Heart right ventricle (tissue), 16 donors: Measurements from ENCODE around the gene ST8SIA6. TPM values are rescaled to one million over a fixed set of nuclear protein-coding genes. Genes with fewer than 3 reads are reported as not detected.

Source experiments
- ATAC-seq, 8 donors: fragments of 200-7000 bp; cut with Tn5 transposase; one replicate each; pipeline ENCODE4 v1.9.1; 2020; ENCODE audit warnings: mild to moderate bottlenecking in 8 of 8, moderate library complexity in 8 of 8, moderate number of reproducible peaks in 1 of 8
- DNase-seq, 2 donors: peaks; one replicate each; pipeline ENCODE4 v3.0.0-alpha.2; 2020
- H3K27ac ChIP-seq, 10 donors: fragments of 200-600 bp; sonication (generic) in 2 of 10; one replicate each; pipeline versions ENCODE4 v1.5.0 to v1.8.0; 2020 to 2022; ENCODE audit warnings: mild to moderate bottlenecking in 3 of 10
- H3K27me3 ChIP-seq, 7 donors: fragments of 200-600 bp; one replicate each; pipeline ENCODE4 v1.8.0; 2021 to 2022; ENCODE audit warnings: mild to moderate bottlenecking in 2 of 7
- H3K36me3 ChIP-seq, 9 donors: fragments of 200-600 bp; sonication (generic) in 1 of 9; one replicate each; pipeline versions ENCODE4 v1.5.0 to v1.8.0; 2020 to 2022; ENCODE audit warnings: mild to moderate bottlenecking in 2 of 9
- H3K4me1 ChIP-seq, 9 donors: fragments of 200-600 bp; sonication (generic) in 1 of 9; one replicate each; pipeline versions ENCODE4 v1.5.0 to v1.8.0; 2020 to 2022; ENCODE audit warnings: mild to moderate bottlenecking in 4 of 9
- H3K4me3 ChIP-seq, 10 donors: fragments of 200-600 bp; sonication (generic) in 2 of 10; one replicate each; pipeline versions ENCODE4 v1.5.0 to v1.8.0; 2020 to 2022; ENCODE audit warnings: mild to moderate bottlenecking in 7 of 10, moderate library complexity in 2 of 10
- H3K9me3 ChIP-seq, 11 donors: fragments of 200-600 bp in 10 of 11; sonication (generic) in 2 of 11; one replicate each; pipeline versions ENCODE4 v1.5.0 to v1.8.0; 2013 to 2022; ENCODE audit warnings: mild to moderate bottlenecking in 2 of 11, control low read depth in 1 of 11, moderate library complexity in 1 of 11
- WGBS, 2 donors: extraction: QIAGEN DNeasy Blood & Tissue Kit; methylation state at CpG; one replicate each; pipeline ENCODE4 v1.1.7; 2013; ENCODE audit warnings: inconsistent platforms in 1 of 2; 5-methylcytosine and 5-hydroxymethylcytosine counted together
- intact Hi-C, 10 donors: fragments of 100-400 bp; cut with DNase I; formaldehyde crosslinking; loops; one replicate each; pipeline versions ENCODE4 v1.11.1 to v1.14.2; 2022
- polyA plus RNA-seq, 2 donors: library from polyadenylated mRNA; stranded (reverse); fragments of 200-250 nt; gene quantifications; one replicate each; pipeline ENCODE4 v1.2.3, GENCODE V29; 2013
- total RNA-seq, 10 donors: library from RNA; stranded (reverse); fragmentation: NEBNext Ultra II Directional in 3 of 10; extraction: Animal tissue kit (Norgen Biotek cat#: 25700) in 3 of 10; gene quantifications; one replicate each; pipeline versions ENCODE4 v1.2.1 to v1.2.4, GENCODE V29; 2021 to 2023
- TF ChIP-seq, protein P1 (sequence below), 9 donors: fragments of 200-600 bp; sonication (generic) in 2 of 9; IDR thresholded peaks; one replicate each; pipeline versions ENCODE4 v1.5.0 to v1.8.0; 2021 to 2022; ENCODE audit warnings: antibody characterized with exemption in 9 of 9, mild to moderate bottlenecking in 5 of 9, moderate library complexity in 1 of 9
- donor health status: Arrhythmogenic right ventricular cardiomyopathy.
- donor health status: ischemic (EF 13 %, LVEDD 7.1; RV severe dilation, severe dysfunction).
- donor health status: healthy with polysubstance abuse.
- donor health status: DM: no; HTN: yes; CAD: no.
- donor health status: DM: no; HTN: no; CAD: no.
- donor health status: ischemic (EF 25% LVEDD 6.9; RV normal size, moderate dysfunction).
- donor health status: ischemic (EF 25% LVEDD 5.7; RV mildly dilated, moderate dysfunction).
- donor health status: healthy.
- donor health status: DM: yes; HTN: yes; CAD: no.
- donor health status: Ischemic cardiomyopathy.
- donor health status: ischemic (EF 35%, LVEDD 5.7; RV mildly dilated, moderate dysfunction).
- donor health status: nonischemic (EF 11% LVEDD 7.7; RV severe dilation, severe dysfunction).
- donor health status: DM: yes; HTN: yes; CAD: no.
- donor health status: PGD.
- donor health status: ischemic (EF 29% LVEDD 5.4; RV normal size, mild dysfunction).
- donor health status: nonischemic (EF 23%, LVEDD 6.1; RV moderate dilation, normal function).

The ST8SIA6 gene
- total and polyA plus RNA-seq, 12 donors: 1.8 to 12.8 (median 8.1) TPM

- peaks cover 0 to 12% (median 0%) of the 10 kb centered on the region in 7 donors for H3K27me3 ChIP-seq
- H3K36me3 ChIP-seq: no peaks in the 10 kb centered on the region
- no peaks in the 10 kb centered on the region for H3K9me3 ChIP-seq
- peaks cover 0 to 68% (median 22%) of the 10 kb centered on the region in 9 donors for H3K4me1 ChIP-seq
- no peak for ATAC-seq
- 75 to 78% methylated on average over 5 of the region's 5 CpGs for WGBS, 2 donors
- DNase-seq: no peak
- intact Hi-C loops: loop anchor here in 4 of 10 donors (5.0 to 10.0 kb wide), 4 partner anchors 82 to 1542 kb away; no protein-coding TSS in a partner anchor
- H3K27ac ChIP-seq: peak overlapping the region in 2 of 10 donors; percentile 21 to 32
- TF ChIP-seq, protein P1, sequence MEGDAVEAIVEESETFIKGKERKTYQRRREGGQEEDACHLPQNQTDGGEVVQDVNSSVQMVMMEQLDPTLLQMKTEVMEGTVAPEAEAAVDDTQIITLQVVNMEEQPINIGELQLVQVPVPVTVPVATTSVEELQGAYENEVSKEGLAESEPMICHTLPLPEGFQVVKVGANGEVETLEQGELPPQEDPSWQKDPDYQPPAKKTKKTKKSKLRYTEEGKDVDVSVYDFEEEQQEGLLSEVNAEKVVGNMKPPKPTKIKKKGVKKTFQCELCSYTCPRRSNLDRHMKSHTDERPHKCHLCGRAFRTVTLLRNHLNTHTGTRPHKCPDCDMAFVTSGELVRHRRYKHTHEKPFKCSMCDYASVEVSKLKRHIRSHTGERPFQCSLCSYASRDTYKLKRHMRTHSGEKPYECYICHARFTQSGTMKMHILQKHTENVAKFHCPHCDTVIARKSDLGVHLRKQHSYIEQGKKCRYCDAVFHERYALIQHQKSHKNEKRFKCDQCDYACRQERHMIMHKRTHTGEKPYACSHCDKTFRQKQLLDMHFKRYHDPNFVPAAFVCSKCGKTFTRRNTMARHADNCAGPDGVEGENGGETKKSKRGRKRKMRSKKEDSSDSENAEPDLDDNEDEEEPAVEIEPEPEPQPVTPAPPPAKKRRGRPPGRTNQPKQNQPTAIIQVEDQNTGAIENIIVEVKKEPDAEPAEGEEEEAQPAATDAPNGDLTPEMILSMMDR (IDR thresholded peaks at IDR 0.05): no peak
- H3K4me3 ChIP-seq: no peak overlapping the region
Measured at GRCh38 chr10:17426263-17426750, 28.1 kb downstream of the ST8SIA6 start.

GRCh38 chr10:17425584-17426262 is 28.7 kb downstream of the ST8SIA6 start:
- Histone ChIP-seq H3K9me3 (no peaks in the 10 kb centered on the region), H3K4me3 (no peak overlapping the region), H3K4me1 (peaks cover 0 to 62% (median 22%) of the 10 kb centered on the region in 9 donors), H3K27me3 (peaks cover 0 to 12% (median 0%) of the 10 kb centered on the region in 7 donors), H3K27ac (peak overlapping the region in 2 of 10 donors; percentile 21 to 32), H3K36me3 (no peaks in the 10 kb centered on the region)
- WGBS, 2 donors: 39 to 41% methylated on average over 6 of the region's 6 CpGs
- intact Hi-C loops: loop anchor here in 4 of 10 donors (5.0 to 10.0 kb wide), 4 partner anchors 81 to 1541 kb away; no protein-coding TSS in a partner anchor
- TF ChIP-seq, protein P1 (IDR thresholded peaks at IDR 0.05): no peak
- DNase-seq (peak in 1 of 2 donors; percentile 13), ATAC-seq (peak in 7 of 8 donors; percentile 14 to 76 (median 41))

DNA sequence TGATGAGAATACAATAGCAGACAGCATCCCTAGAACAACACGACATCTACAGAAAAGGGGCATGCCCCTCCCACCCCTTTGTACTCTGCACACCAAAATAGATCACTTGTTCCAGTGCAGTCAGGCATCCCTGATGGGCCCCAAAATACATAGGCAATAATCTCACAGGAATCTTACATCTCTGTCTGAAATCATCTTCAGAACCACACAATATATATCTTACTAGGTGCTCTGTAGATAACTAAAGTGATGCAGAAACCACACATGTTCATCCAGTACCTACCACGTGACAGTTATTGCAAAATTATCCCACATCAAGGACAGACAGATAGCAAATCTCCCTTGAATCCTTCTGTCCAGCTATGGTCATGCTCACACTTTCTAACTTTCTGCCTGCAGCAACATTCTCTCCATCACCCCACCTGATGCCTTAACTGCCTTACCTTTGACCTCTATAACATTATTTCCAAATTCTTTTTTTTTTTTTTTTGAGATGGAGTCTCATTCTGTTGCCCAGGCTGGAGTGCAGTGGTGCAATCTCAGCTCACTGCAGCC is 30.7 kb downstream of the ST8SIA6 start:
- TF ChIP-seq, protein P1 (IDR thresholded peaks at IDR 0.05): no peak
- H3K9me3 ChIP-seq: no peaks in the 10 kb centered on the region
- DNase-seq (no peak), ATAC-seq (no peak)
- intact Hi-C loops: loop anchor here in 4 of 10 donors (10.0 kb wide), 3 partner anchors 79 to 1539 kb away; no protein-coding TSS in a partner anchor
- WGBS, 2 donors: 47 to 57% methylated on average over 2 of the region's 2 CpGs
- H3K4me1 ChIP-seq: peaks cover 0 to 52% (median 16%) of the 10 kb centered on the region in 9 donors
- no peak overlapping the region for H3K4me3 ChIP-seq
- peaks cover 0 to 4% (median 0%) of the 10 kb centered on the region in 7 donors for H3K27me3 ChIP-seq
- no peak overlapping the region for H3K27ac ChIP-seq
- no peaks in the 10 kb centered on the region for H3K36me3 ChIP-seq

DNA sequence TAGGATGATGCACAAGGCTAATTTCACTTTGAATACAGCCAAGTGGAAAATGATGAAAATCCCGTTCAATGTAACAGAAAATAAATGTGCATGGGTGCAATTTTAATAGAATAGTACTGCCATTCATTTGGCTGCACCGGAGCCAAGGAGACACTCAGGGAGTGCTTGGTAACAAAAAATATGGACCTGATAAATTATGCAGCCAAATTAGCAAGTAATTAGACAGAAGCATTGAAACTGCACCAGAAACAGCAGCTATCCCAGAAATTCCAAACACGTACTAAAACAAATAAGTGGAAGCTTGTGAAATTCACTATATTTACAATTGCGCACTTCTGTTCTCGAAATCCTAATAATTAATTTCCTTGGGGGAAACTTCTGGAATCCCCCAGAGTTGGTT is 31.5 kb downstream of the ST8SIA6 start:
- H3K9me3 ChIP-seq: no peaks in the 10 kb centered on the region
- TF ChIP-seq, protein P1 (IDR thresholded peaks at IDR 0.05): no peak
- no peak overlapping the region for H3K4me3 ChIP-seq
- no peaks in the 10 kb centered on the region for H3K36me3 ChIP-seq
- peaks cover 0 to 51% (median 8%) of the 10 kb centered on the region in 9 donors for H3K4me1 ChIP-seq
- intact Hi-C loops: loop anchor here in 4 of 10 donors (10.0 kb wide), 3 partner anchors 78 to 1538 kb away; no protein-coding TSS in a partner anchor
- H3K27ac ChIP-seq: no peak overlapping the region
- no peak for ATAC-seq
- DNase-seq: no peak
- WGBS, 2 donors: 79 to 81% methylated on average over 5 of the region's 5 CpGs
- peaks cover 0 to 4% (median 0%) of the 10 kb centered on the region in 7 donors for H3K27me3 ChIP-seq
